ENCODE data around the gene RAPGEF5. TPM values are rescaled to one million over a fixed set of nuclear protein-coding genes. Genes with fewer than 3 reads are reported as not detected.

Gene RAPGEF5
- polyA plus RNA-seq, 1 donor (not counting 4 experiments of a cell fraction or from before 2014, with no cell fraction given): 2.1 TPM

- Histone ChIP-seq H3K36me3 (ENCODE audit: control insufficient read depth in 2 of 2, extremely low read depth in 1 of 2, insufficient read depth in 2 of 2, low read length in 2 of 2) (no peaks in the 10 kb centered on the region), H3K9me3 (ENCODE audit: control insufficient read depth, low read depth, low read length) (no peaks in the 10 kb centered on the region), H4K20me1 (ENCODE audit: control insufficient read depth, extremely low read depth, insufficient read depth, low read length) (no peaks in the 10 kb centered on the region), H3K4me1 (ENCODE audit: control insufficient read depth, extremely low read depth, insufficient read depth, low read length) (no peaks in the 10 kb centered on the region), H3K79me2 (ENCODE audit: control insufficient read depth, insufficient read depth, low read length) (no peaks in the 10 kb centered on the region), H3K9me1 (ENCODE audit: control insufficient read depth, extremely low read depth, insufficient read depth, low read length) (no peaks in the 10 kb centered on the region), H3K4me2 (ENCODE audit: control insufficient read depth, extremely low read depth, insufficient read depth, low read depth, low read length) (no peak overlapping the region), H3K4me3 (ENCODE audit: control insufficient read depth in 2 of 3, extremely low read depth in 1 of 3, insufficient read depth in 2 of 3, low read depth in 1 of 3, low read length in 3 of 3) (no peak overlapping the region), H3K27ac (ENCODE audit: control insufficient read depth, insufficient read depth, low read length) (no peak overlapping the region), H3K9ac (ENCODE audit: control insufficient read depth, extremely low read depth, insufficient read depth, low read length) (no peak overlapping the region), H2AFZ (ENCODE audit: control insufficient read depth, low read length) (no peak overlapping the region), H3K27me3 (ENCODE audit: control insufficient read depth, extremely low read depth, insufficient read depth, low read length) (no peaks in the 10 kb centered on the region)
- DNase-seq (ENCODE audit: low read depth, low spot score): no peak
- TF ChIP-seq CTCF (optimal IDR thresholded peaks at IDR 0.05 in 1 of 3, IDR thresholded peaks at IDR 0.05 in 1 of 3, conservative IDR thresholded peaks at IDR 0.05 in 1 of 3; ENCODE audit: extremely low read depth in 1 of 3, insufficient read depth in 2 of 3, low read length in 3 of 3): no peak
- TF ChIP-seq EZH2 (IDR thresholded peaks at IDR 0.05; ENCODE audit: low read length): no peak
- FAIRE-seq: peak; percentile 17
- dilution Hi-C loops (cut with MboI; ENCODE audit: extremely low pct_ligation_motif_present, low sequenced_read_pairs): no loop called here
Observed at GRCh38 chr7:22389892-22390291, 32.9 kb upstream of the RAPGEF5 start.

GRCh38 chr7:22387583-22387982 is 30.6 kb upstream of the RAPGEF5 start:
- no peak overlapping the region for H3K9ac ChIP-seq (ENCODE audit: control insufficient read depth, extremely low read depth, insufficient read depth, low read length)
- H3K27me3 ChIP-seq (ENCODE audit: control insufficient read depth, extremely low read depth, insufficient read depth, low read length): no peaks in the 10 kb centered on the region
- no peaks in the 10 kb centered on the region for H3K4me1 ChIP-seq (ENCODE audit: control insufficient read depth, extremely low read depth, insufficient read depth, low read length)
- no peaks in the 10 kb centered on the region for H3K9me1 ChIP-seq (ENCODE audit: control insufficient read depth, extremely low read depth, insufficient read depth, low read length)
- no peak overlapping the region for H2AFZ ChIP-seq (ENCODE audit: control insufficient read depth, low read length)
- dilution Hi-C loops (cut with MboI; ENCODE audit: extremely low pct_ligation_motif_present, low sequenced_read_pairs): no loop called here
- no peaks in the 10 kb centered on the region for H3K36me3 ChIP-seq (ENCODE audit: control insufficient read depth in 2 of 2, extremely low read depth in 1 of 2, insufficient read depth in 2 of 2, low read length in 2 of 2)
- FAIRE-seq (no peak), DNase-seq (ENCODE audit: low read depth, low spot score) (no peak)
- H3K4me3 ChIP-seq (ENCODE audit: control insufficient read depth in 2 of 3, extremely low read depth in 1 of 3, insufficient read depth in 2 of 3, low read depth in 1 of 3, low read length in 3 of 3): no peak overlapping the region
- H3K27ac ChIP-seq (ENCODE audit: control insufficient read depth, insufficient read depth, low read length): no peak overlapping the region
- no peaks in the 10 kb centered on the region for H3K79me2 ChIP-seq (ENCODE audit: control insufficient read depth, insufficient read depth, low read length)
- no peaks in the 10 kb centered on the region for H3K9me3 ChIP-seq (ENCODE audit: control insufficient read depth, low read depth, low read length)
- no peak for TF ChIP-seq EZH2 (IDR thresholded peaks at IDR 0.05; ENCODE audit: low read length)
- no peak for TF ChIP-seq CTCF (optimal IDR thresholded peaks at IDR 0.05 in 1 of 3, IDR thresholded peaks at IDR 0.05 in 1 of 3, conservative IDR thresholded peaks at IDR 0.05 in 1 of 3; ENCODE audit: extremely low read depth in 1 of 3, insufficient read depth in 2 of 3, low read length in 3 of 3)
- no peak overlapping the region for H3K4me2 ChIP-seq (ENCODE audit: control insufficient read depth, extremely low read depth, insufficient read depth, low read depth, low read length)
- no peaks in the 10 kb centered on the region for H4K20me1 ChIP-seq (ENCODE audit: control insufficient read depth, extremely low read depth, insufficient read depth, low read length)

Measured in keratinocyte (primary cell).